ENCODE measurements around the gene PPP1R12B. TPM values are rescaled to one million over a fixed set of nuclear protein-coding genes. Genes with fewer than 3 reads are reported as not detected.
A peak's percentile ranks its signal among the peaks of the same experiment; 100 is the strongest.

PPP1R12B gene
- total RNA-seq, 2 experiments from 2014 or later: 21.9 to 24.2 TPM

DNA sequence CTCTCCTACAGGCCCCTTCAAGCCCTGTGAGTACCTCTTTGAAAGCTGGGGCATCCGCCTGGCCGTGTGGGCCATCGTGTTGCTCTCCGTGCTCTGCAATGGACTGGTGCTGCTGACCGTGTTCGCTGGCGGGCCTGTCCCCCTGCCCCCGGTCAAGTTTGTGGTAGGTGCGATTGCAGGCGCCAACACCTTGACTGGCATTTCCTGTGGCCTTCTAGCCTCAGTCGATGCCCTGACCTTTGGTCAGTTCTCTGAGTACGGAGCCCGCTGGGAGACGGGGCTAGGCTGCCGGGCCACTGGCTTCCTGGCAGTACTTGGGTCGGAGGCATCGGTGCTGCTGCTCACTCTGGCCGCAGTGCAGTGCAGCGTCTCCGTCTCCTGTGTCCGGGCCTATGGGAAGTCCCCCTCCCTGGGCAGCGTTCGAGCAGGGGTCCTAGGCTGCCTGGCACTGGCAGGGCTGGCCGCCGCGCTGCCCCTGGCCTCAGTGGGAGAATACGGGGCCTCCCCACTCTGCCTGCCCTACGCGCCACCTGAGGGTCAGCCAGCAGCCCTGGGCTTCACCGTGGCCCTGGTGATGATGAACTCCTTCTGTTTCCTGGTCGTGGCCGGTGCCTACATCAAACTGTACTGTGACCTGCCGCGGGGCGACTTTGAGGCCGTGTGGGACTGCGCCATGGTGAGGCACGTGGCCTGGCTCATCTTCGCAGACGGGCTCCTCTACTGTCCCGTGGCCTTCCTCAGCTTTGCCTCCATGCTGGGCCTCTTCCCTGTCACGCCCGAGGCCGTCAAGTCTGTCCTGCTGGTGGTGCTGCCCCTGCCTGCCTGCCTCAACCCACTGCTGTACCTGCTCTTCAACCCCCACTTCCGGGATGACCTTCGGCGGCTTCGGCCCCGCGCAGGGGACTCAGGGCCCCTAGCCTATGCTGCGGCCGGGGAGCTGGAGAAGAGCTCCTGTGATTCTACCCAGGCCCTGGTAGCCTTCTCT is 30.3 kb upstream of the PPP1R12B start:
- DNase-seq: no peak
- ChIA-PET CTCF (interaction anchor here (2.9 to 3.5 kb wide), 3 partner anchors 12 to 164 kb away, joined by 14 to 23 read pairs (median 15); no protein-coding TSS in a partner anchor), POLR2A (no interaction called here)
- peaks cover 16% of the 10 kb centered on the region for H3K27me3 Mint-ChIP-seq (ENCODE audit: low read depth)
- H3K36me3 Mint-ChIP-seq (ENCODE audit: low read depth): no peaks in the 10 kb centered on the region
- H3K27ac Mint-ChIP-seq: no peak overlapping the region
- ATAC-seq: no peak
- H3K9me3 Mint-ChIP-seq (ENCODE audit: insufficient read depth): no peaks in the 10 kb centered on the region
- H3K4me3 Mint-ChIP-seq: no peak overlapping the region
- peaks cover 7% of the 10 kb centered on the region for H3K4me1 Mint-ChIP-seq (ENCODE audit: low read depth)

GRCh38 chr1:202319381-202320080 is 29.0 kb upstream of the PPP1R12B start:
- DNase-seq: no peak
- POLR2A ChIA-PET: no interaction called here
- Mint-ChIP-seq H3K27me3 (ENCODE audit: low read depth) (peaks cover 8% of the 10 kb centered on the region), H3K4me3 (no peak overlapping the region), H3K4me1 (ENCODE audit: low read depth) (peaks cover 7% of the 10 kb centered on the region), H3K36me3 (ENCODE audit: low read depth) (no peaks in the 10 kb centered on the region), H3K27ac (no peak overlapping the region), H3K9me3 (ENCODE audit: insufficient read depth) (no peaks in the 10 kb centered on the region)
- CTCF ChIA-PET: interaction anchor here (0.8 to 3.5 kb wide), 6 partner anchors 10 to 134 kb away, joined by 3 to 14 read pairs (median 6); partner anchors contain the start of gene LGR6
- no peak for ATAC-seq

GRCh38 chr1:202320081-202320405 is 28.5 kb upstream of the PPP1R12B start:
- no peaks in the 10 kb centered on the region for H3K9me3 Mint-ChIP-seq (ENCODE audit: insufficient read depth)
- ChIA-PET POLR2A (no interaction called here), CTCF (interaction anchor here (1.1 to 3.5 kb wide), 5 partner anchors 9 to 131 kb away, joined by 3 to 14 read pairs (median 9); partner anchors contain the start of gene LGR6)
- H3K4me3 Mint-ChIP-seq: no peak overlapping the region
- DNase-seq (no peak), ATAC-seq (no peak)
- peaks cover 7% of the 10 kb centered on the region for H3K4me1 Mint-ChIP-seq (ENCODE audit: low read depth)
- no peak overlapping the region for H3K27ac Mint-ChIP-seq
- H3K27me3 Mint-ChIP-seq (ENCODE audit: low read depth): peaks cover 8% of the 10 kb centered on the region
- no peaks in the 10 kb centered on the region for H3K36me3 Mint-ChIP-seq (ENCODE audit: low read depth)

DNA sequence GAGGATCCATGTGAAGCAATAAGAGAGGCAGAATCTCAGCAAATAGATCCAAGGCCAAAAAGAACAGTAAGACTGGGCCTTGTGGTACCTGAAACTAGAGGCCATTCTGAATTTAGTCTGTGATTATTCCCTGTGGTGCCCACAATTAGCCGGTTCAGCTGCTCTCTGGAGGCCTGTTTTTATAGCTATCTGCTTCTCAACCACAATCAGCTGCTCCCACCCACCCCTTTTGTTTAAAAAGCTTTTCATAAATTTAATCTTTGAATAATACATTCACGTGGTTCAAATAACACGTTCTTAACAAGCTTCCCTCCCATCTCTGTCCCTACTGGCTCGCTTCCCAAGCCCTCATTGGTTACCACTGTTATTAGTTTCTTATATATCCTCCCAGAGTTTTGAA is 24.8 kb upstream of the PPP1R12B start:
- peaks cover 4% of the 10 kb centered on the region for H3K27me3 Mint-ChIP-seq (ENCODE audit: low read depth)
- H3K4me1 Mint-ChIP-seq (ENCODE audit: low read depth): peaks cover 11% of the 10 kb centered on the region
- ATAC-seq (no peak), DNase-seq (no peak)
- H3K27ac Mint-ChIP-seq: no peak overlapping the region
- no peak overlapping the region for H3K4me3 Mint-ChIP-seq
- H3K36me3 Mint-ChIP-seq (ENCODE audit: low read depth): no peaks in the 10 kb centered on the region
- CTCF ChIA-PET: interaction anchor here (1.0 to 1.2 kb wide), 2 partner anchors 50 to 131 kb away, joined by 3 to 4 read pairs; no protein-coding TSS in a partner anchor
- POLR2A ChIA-PET: no interaction called here
- H3K9me3 Mint-ChIP-seq (ENCODE audit: insufficient read depth): no peaks in the 10 kb centered on the region

DNA sequence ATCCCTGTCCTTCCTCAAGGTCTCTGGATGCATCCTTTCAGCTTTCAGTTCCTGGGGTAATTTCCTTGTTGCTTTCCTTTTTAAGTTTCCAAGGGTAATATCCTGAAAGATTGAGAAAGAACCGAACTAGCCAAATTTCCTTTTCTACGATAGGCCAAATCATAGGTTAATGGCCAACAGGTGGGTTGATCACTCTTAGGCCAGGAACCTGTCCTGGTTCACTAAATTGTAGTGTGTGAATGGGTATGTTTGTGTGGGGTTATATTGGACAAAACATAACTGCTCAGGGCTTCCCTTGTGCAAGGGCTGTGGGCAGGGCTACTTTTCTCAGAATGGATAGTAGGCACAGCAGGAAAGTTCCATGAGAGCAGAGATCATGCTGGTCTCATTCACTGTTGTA is 23.9 kb upstream of the PPP1R12B start:
- Mint-ChIP-seq H3K27ac (no peak overlapping the region), H3K4me1 (ENCODE audit: low read depth) (peaks cover 6% of the 10 kb centered on the region), H3K4me3 (no peak overlapping the region), H3K9me3 (ENCODE audit: insufficient read depth) (no peaks in the 10 kb centered on the region), H3K36me3 (ENCODE audit: low read depth) (peaks cover 3% of the 10 kb centered on the region), H3K27me3 (ENCODE audit: low read depth) (peaks cover 4% of the 10 kb centered on the region)
- CTCF ChIA-PET: no interaction called here
- DNase-seq (no peak), ATAC-seq (no peak)
- POLR2A ChIA-PET: no interaction called here

DNA sequence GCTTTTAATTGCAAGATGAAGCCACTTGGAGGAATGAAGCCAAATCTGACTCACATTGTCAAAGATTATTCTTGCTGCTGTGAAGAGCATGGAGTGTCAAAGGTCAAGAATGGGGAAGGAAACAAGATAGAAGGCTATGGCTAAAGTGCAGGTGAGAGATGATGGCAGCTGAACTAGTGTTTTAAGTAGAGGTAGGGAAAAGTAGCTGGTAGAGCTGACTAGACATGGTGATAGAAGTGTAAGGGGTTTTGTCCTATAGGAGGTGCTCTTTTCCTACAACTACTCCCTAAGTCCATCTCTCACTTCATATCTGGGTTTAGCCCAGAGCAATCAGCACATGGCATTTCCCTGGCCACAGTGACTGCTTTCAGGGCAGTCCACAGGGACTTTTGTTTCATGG is 18.6 kb upstream of the PPP1R12B start:
- ChIA-PET POLR2A (interaction anchor here (0.5 kb wide), 1 partner anchor 582 kb away, joined by 4 read pairs; no protein-coding TSS in a partner anchor), CTCF (interaction anchor here (1.2 to 3.6 kb wide), 3 partner anchors 10 to 137 kb away, joined by 3 to 15 read pairs (median 3); no protein-coding TSS in a partner anchor)
- no peaks in the 10 kb centered on the region for H3K27me3 Mint-ChIP-seq (ENCODE audit: low read depth)
- H3K4me1 Mint-ChIP-seq (ENCODE audit: low read depth): peaks cover 3% of the 10 kb centered on the region
- no peak overlapping the region for H3K4me3 Mint-ChIP-seq
- peaks cover 44% of the 10 kb centered on the region for H3K36me3 Mint-ChIP-seq (ENCODE audit: low read depth)
- no peak overlapping the region for H3K27ac Mint-ChIP-seq
- no peaks in the 10 kb centered on the region for H3K9me3 Mint-ChIP-seq (ENCODE audit: insufficient read depth)
- no peak for ATAC-seq
- no peak for DNase-seq

DNA sequence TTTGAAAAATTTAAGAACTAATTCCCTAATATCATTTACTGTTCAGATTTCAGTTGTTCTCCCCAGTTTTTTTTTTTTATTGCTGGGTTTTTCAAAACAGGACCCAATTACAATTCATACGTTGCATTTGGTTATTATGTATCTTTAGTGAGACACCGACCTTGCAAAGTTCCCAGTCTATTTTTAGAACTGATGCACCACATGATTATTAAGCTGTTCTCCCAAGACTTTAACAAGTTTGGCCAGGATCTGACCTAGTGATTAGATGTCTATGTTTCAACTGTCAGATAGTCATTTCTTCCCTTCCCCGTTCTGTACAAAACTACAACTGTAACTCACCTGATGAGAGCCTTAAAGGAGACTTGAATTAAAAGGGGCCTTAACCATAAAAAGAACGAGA is 14.6 kb upstream of the PPP1R12B start:
- ChIA-PET POLR2A (no interaction called here), CTCF (no interaction called here)
- Mint-ChIP-seq H3K36me3 (ENCODE audit: low read depth) (peaks cover 60% of the 10 kb centered on the region), H3K9me3 (ENCODE audit: insufficient read depth) (no peaks in the 10 kb centered on the region), H3K4me1 (ENCODE audit: low read depth) (peaks cover 16% of the 10 kb centered on the region), H3K27me3 (ENCODE audit: low read depth) (no peaks in the 10 kb centered on the region), H3K4me3 (no peak overlapping the region), H3K27ac (no peak overlapping the region)
- no peak for DNase-seq
- ATAC-seq: no peak

DNA sequence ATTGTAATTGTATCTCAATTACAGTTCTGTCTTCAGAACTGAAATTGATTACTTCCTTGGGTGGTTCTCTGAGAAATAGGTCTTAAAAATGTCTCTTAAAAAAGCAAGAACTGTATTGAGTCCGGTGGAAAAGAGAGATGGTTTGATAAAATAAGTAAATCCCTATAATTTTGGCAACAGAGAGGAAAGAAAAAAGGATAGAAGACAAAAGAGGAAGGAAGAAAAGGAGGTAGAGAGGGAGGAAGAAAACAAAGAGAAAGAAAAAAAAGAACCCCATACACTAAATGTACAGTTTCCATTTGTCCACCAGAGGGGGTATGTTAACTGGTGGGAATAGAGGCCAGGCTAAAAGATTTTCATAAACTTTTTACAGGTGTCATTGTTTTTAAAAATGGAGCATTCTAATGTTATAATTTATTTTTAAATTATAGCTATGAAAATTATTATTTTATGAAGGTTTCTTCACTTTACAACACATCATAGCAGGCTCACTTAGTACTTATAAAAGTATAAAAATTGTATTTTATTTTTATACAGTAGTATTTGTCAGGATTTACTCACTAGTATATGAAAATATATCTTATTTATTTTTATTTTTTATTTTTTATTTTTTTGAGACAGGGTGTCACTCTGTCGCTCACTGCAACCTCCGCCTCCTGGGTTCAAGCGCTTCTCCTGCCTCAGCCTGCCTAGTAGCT is 4.7 kb upstream of the PPP1R12B start:
- CTCF ChIA-PET: interaction anchor here (0.6 to 3.0 kb wide), 4 partner anchors 9 to 376 kb away, joined by 3 to 12 read pairs (median 4); no protein-coding TSS in a partner anchor

GRCh38 chr1:202348005-202348508 is 442 bp upstream of the PPP1R12B start:
- Mint-ChIP-seq H3K4me1 (ENCODE audit: low read depth) (peaks cover 28% of the 10 kb centered on the region), H3K27ac (peak overlapping the region; percentile 94), H3K4me3 (peak overlapping the region; percentile 80), H3K9me3 (ENCODE audit: insufficient read depth) (no peaks in the 10 kb centered on the region), H3K27me3 (ENCODE audit: low read depth) (no peaks in the 10 kb centered on the region), H3K36me3 (ENCODE audit: low read depth) (no peaks in the 10 kb centered on the region)
- DNase-seq (no peak), ATAC-seq (no peak)
- ChIA-PET POLR2A (interaction anchor here (0.6 to 1.0 kb wide), 2 partner anchors 122 to 185 kb away, joined by 3 to 4 read pairs; no protein-coding TSS in a partner anchor), CTCF (interaction anchor here (2.0 to 3.3 kb wide), 2 partner anchors 214 to 371 kb away, joined by 5 to 13 read pairs; no protein-coding TSS in a partner anchor)

More for the DNA sequence above, 4.7 kb upstream of the PPP1R12B start:
- Mint-ChIP-seq H3K27me3 (ENCODE audit: low read depth) (no peaks in the 10 kb centered on the region), H3K4me3 (peak overlapping the region; percentile 71), H3K36me3 (ENCODE audit: low read depth) (peaks cover 8% of the 10 kb centered on the region), H3K4me1 (ENCODE audit: low read depth) (peaks cover 39% of the 10 kb centered on the region), H3K9me3 (ENCODE audit: insufficient read depth) (no peaks in the 10 kb centered on the region), H3K27ac (peak overlapping the region; percentile 91)
- POLR2A ChIA-PET: no interaction called here
- no peak for DNase-seq
- ATAC-seq: no peak

DNA sequence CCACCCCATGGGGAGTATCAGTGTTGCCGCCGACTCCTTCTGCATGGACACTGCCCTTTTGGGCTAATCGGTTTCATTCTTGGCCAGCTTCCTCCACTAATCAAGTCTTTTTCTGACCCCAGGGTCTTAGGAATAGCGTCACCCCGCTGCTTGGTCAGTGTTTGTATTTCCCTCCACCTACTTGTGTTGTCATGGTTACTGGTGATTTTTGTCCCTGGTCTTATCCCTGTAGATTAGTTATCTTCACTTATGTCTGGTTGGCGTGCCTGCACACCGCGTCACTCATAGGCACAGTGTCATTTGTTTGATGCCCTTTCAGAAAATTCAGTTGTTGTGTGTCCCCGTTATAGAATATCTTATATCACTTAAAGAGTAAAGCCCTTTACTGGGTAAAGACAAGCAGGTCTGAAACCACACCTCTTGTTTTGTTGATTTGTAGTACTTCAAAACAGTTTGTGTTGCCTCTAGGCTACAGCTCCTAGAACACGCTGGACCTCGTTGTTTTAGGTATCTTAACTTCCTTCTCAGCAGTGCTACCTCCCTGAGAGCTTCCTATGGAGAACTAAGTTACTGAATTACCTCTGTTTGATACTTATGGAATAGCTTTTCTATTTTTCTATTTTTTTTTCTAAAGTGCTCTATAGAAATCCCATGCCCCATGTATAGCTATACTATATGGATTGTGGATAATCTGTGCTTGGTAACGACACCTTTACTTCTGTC is 868 bp downstream of the PPP1R12B start:
- CTCF ChIA-PET: interaction anchor here (0.8 to 3.3 kb wide), 6 partner anchors 25 to 370 kb away, joined by 3 to 13 read pairs (median 4); partner anchors contain the start of gene LGR6

More for the DNA sequence above, 868 bp downstream of the PPP1R12B start:
- H3K4me1 Mint-ChIP-seq (ENCODE audit: low read depth): peaks cover 23% of the 10 kb centered on the region
- peak overlapping the region; percentile 80 for H3K4me3 Mint-ChIP-seq
- DNase-seq (peak; percentile 29), ATAC-seq (no peak)
- H3K36me3 Mint-ChIP-seq (ENCODE audit: low read depth): no peaks in the 10 kb centered on the region
- peak overlapping the region; percentile 75 for H3K27ac Mint-ChIP-seq
- POLR2A ChIA-PET: interaction anchor here (0.6 to 1.0 kb wide), 2 partner anchors 43 to 187 kb away, joined by 3 to 4 read pairs; no protein-coding TSS in a partner anchor
- H3K9me3 Mint-ChIP-seq (ENCODE audit: insufficient read depth): no peaks in the 10 kb centered on the region
- H3K27me3 Mint-ChIP-seq (ENCODE audit: low read depth): no peaks in the 10 kb centered on the region

All from activated CD8-positive, alpha-beta T cell treated with anti-CD3 and anti-CD28 coated beads, Interleukin-2, amount 10 ng/mL, durations not matched to agents 7 days and 5 days (primary cell).